Measurements from ENCODE around the gene IFNLR1.

DNA sequence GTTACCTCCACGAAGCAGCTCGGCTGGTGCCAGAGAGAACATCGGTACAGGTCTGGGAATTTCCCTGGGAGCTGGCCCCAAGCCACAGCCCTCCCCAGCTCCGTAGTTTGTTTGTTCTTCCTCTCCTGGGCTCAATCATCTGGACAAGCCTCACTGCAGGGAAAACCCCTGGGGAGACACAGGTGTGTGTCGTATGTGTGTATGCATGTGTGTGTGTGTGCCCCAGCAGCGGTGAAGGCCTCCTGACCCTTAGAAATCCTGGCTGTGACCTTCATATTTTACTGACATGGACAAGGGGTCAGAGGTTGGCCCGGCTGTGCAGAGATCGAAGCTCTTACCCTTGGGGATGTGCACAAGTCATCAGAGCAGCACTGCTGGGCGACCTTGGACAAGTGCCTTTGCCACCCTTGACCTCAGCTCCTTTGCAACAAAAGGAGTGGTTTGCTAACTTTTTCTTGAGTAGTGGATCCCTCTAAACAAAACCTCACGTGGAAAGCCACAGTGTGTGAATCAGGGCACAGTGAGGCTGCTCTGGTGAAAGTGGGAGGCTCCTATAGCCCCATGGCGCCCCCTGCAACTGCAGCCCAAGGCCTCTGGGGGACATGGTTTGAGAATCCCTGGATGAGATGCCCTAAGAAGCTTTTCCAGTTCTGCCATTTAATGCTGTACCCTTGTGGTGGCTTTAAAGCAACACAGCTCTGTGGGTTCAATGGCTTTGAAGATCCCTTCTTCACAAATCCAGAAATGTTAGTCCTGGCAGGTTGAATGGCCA, 31.9 kb downstream of the IFNLR1 start:
- TF ChIP-seq, protein P1, sequence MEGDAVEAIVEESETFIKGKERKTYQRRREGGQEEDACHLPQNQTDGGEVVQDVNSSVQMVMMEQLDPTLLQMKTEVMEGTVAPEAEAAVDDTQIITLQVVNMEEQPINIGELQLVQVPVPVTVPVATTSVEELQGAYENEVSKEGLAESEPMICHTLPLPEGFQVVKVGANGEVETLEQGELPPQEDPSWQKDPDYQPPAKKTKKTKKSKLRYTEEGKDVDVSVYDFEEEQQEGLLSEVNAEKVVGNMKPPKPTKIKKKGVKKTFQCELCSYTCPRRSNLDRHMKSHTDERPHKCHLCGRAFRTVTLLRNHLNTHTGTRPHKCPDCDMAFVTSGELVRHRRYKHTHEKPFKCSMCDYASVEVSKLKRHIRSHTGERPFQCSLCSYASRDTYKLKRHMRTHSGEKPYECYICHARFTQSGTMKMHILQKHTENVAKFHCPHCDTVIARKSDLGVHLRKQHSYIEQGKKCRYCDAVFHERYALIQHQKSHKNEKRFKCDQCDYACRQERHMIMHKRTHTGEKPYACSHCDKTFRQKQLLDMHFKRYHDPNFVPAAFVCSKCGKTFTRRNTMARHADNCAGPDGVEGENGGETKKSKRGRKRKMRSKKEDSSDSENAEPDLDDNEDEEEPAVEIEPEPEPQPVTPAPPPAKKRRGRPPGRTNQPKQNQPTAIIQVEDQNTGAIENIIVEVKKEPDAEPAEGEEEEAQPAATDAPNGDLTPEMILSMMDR (conservative IDR thresholded peaks at IDR 0.05 in 1 of 2, IDR thresholded peaks at IDR 0.05 in 1 of 2; ENCODE audit: low read depth in 1 of 2, low read length in 2 of 2) = peak in 1 of 2 donors; percentile 13
- no peak for TF ChIP-seq EZH2 (IDR thresholded peaks at IDR 0.05; ENCODE audit: low read length, missing control alignments)

All from fibroblast of lung (primary cell).